ENCODE measurements around the gene ATP5F1E.
"Not testable (repeated sequence)": the region's sequence is repeated elsewhere in the genome, so short reads cannot be mapped to it uniquely, and the experiment has no call there.

Gene ATP5F1E

GRCh38 chr20:59019217-59019616 is 12.9 kb downstream of the ATP5F1E start, which contains the start of gene TUBB1:
TUBB1 (plus strand) TSS chr20:59019429; CDS start chr20:59019523, 94 bp downstream.
- no peak for DNase-seq
- no peak for ATAC-seq

GRCh38 chr20:59018817-59019216 is 13.3 kb downstream of the ATP5F1E start:
- DNase-seq = no peak
- no peak for ATAC-seq

GRCh38 chr20:59017493-59018231 is 14.5 kb downstream of the ATP5F1E start:
- ATAC-seq (no peak), DNase-seq (no peak)

GRCh38 chr20:59016795-59017492 is 15.2 kb downstream of the ATP5F1E start:
- no peak for DNase-seq

GRCh38 chr20:59015812-59016711 is 16.1 kb downstream of the ATP5F1E start:
- DNase-seq = no peak
- ATAC-seq = no peak

More at GRCh38 chr20:59016795-59017492, 15.2 kb downstream of the ATP5F1E start:
- ATAC-seq = no peak

- no peak for DNase-seq
- no peak for ATAC-seq
These were observed 16.7 kb downstream of the ATP5F1E start for GRCh38 chr20:59015411-59015810.

- ATAC-seq (no peak), DNase-seq (no peak)
These were observed 17.3 kb downstream of the ATP5F1E start for GRCh38 chr20:59014680-59015389.

GRCh38 chr20:59013959-59014608 is 18.1 kb downstream of the ATP5F1E start:
- no peak for DNase-seq
- ATAC-seq = no peak

GRCh38 chr20:59013031-59013951 is 18.8 kb downstream of the ATP5F1E start:
- ATAC-seq (no peak), DNase-seq (no peak)

GRCh38 chr20:59011874-59012157 is 20.3 kb downstream of the ATP5F1E start:
- ATAC-seq, DNase-seq: not testable (repeated sequence)

GRCh38 chr20:59010995-59011873 is 20.9 kb downstream of the ATP5F1E start:
- ATAC-seq (no peak), DNase-seq (no peak)

GRCh38 chr20:59010321-59010994 is 21.7 kb downstream of the ATP5F1E start:
- ATAC-seq = no peak
- DNase-seq = no peak

- no peak for ATAC-seq
- DNase-seq = no peak
These were observed 23.3 kb downstream of the ATP5F1E start for GRCh38 chr20:59008715-59009336.

GRCh38 chr20:59007665-59008511 is 24.2 kb downstream of the ATP5F1E start:
- peak; percentile 45 for DNase-seq
- no peak for ATAC-seq

GRCh38 chr20:59006864-59007664 is 25.1 kb downstream of the ATP5F1E start, which contains the start of gene CTSZ:
CTSZ (minus strand) TSS chr20:59007254; CDS start chr20:59007128, 126 bp downstream.
- ATAC-seq = peak; percentile 69
- peak; percentile 61 for DNase-seq

GRCh38 chr20:59006167-59006863 is 25.8 kb downstream of the ATP5F1E start:
- ATAC-seq (no peak), DNase-seq (no peak)
